IMR-90 (cell line): ENCODE measurements around the gene MICALL2. TPM values are rescaled to one million over a fixed set of nuclear protein-coding genes. Genes with fewer than 3 reads are reported as not detected.

ENCODE experiments used
- ATAC-seq: fragments of 200-7000 bp; cut with Tn5 transposase; 2 replicates; pipeline ENCODE4 v1.9.1; 2020; ENCODE audit warnings: low read depth, mild to moderate bottlenecking, moderate library complexity
- BruUV-seq: library from RNA; stranded (reverse); fragments of 400-500 nt; replicated peaks from 2 replicates; lab custom pipeline; 2021; lab: Mats Ljungman, UMichigan
- CTCF ChIA-PET: fragments of 300-600 bp; formaldehyde crosslinking; extraction: SDS; loops from one replicate; lab custom pipeline; 2021; ENCODE audit warnings: antibody characterized with exemption; lab: Yijun Ruan, JAX
- POLR2A ChIA-PET: fragments of 300-600 bp; sonication (Branson Sonifier 250); formaldehyde crosslinking; loops from one replicate; lab custom pipeline; 2022; ENCODE audit warnings: antibody characterized with exemption; ENCODE audit not compliant: unreplicated experiment; lab: Charles Lee
- DNase-seq: peaks from one replicate; pipeline ENCODE4 v3.0.0; 2013
- H2AFZ ChIP-seq: replicated peaks from 2 replicates; pipeline ENCODE3; 2013; ENCODE audit warnings: low read length, mild to moderate bottlenecking; ENCODE audit not compliant: poor library complexity
- H2AK5ac ChIP-seq: 2 replicates; pipeline ENCODE4 v1.6.1; 2013; ENCODE audit warnings: low read depth, low read length, inconsistent platforms
- H2AK9ac ChIP-seq: replicated peaks from 2 replicates; pipeline ENCODE3; 2013; ENCODE audit warnings: mild to moderate bottlenecking, low read depth, low read length, moderate library complexity; ENCODE audit not compliant: poor library complexity
- H2BK120ac ChIP-seq: 2 replicates; pipeline ENCODE4 v1.6.1; 2013; ENCODE audit warnings: low read depth, low read length, inconsistent platforms
- H2BK15ac ChIP-seq: 3 replicates; pipeline ENCODE4 v1.6.1; 2013; ENCODE audit warnings: low read depth, low read length, inconsistent platforms
- H2BK20ac ChIP-seq: 2 replicates; pipeline ENCODE4 v1.6.1; 2013; ENCODE audit warnings: low read depth, mild to moderate bottlenecking, inconsistent platforms, low read length, moderate library complexity
- H2BK5ac ChIP-seq: 2 replicates; pipeline ENCODE4 v1.6.1; 2013; ENCODE audit warnings: mild to moderate bottlenecking, low read depth, low read length, inconsistent platforms; ENCODE audit not compliant: poor library complexity, severe bottlenecking
- H3K14ac ChIP-seq: replicated peaks from 2 replicates; pipeline ENCODE4 v1.6.1; 2013; ENCODE audit warnings: low read depth, low read length, inconsistent platforms
- H3K18ac ChIP-seq: 2 replicates; pipeline ENCODE4 v1.6.1; 2013; ENCODE audit warnings: low read depth, low read length, control low read depth
- H3K23ac ChIP-seq: 2 replicates; pipeline ENCODE4 v1.6.1; 2013; ENCODE audit warnings: low read depth, low read length, inconsistent platforms
- H3K27ac ChIP-seq: 2 replicates; pipeline ENCODE4 v1.5.1; 2013; ENCODE audit warnings: mild to moderate bottlenecking, control low read depth, low read length; ENCODE audit not compliant: insufficient read depth
- H3K27me3 ChIP-seq: 2 replicates; pipeline ENCODE4 v1.6.1; 2013; ENCODE audit warnings: low read length; ENCODE audit not compliant: control insufficient read depth, insufficient read depth
- H3K36me3 ChIP-seq: 2 replicates; pipeline ENCODE4 v1.6.1; 2013; ENCODE audit warnings: low read length, mixed read lengths; ENCODE audit not compliant: control insufficient read depth, insufficient read depth
- H3K4ac ChIP-seq: 2 replicates; pipeline ENCODE4 v1.6.1; 2013; ENCODE audit warnings: low read depth, low read length, inconsistent platforms
- H3K4me1 ChIP-seq: 2 replicates; pipeline ENCODE4 v1.6.1; 2013; ENCODE audit warnings: low read length, mixed read lengths; ENCODE audit not compliant: control insufficient read depth, insufficient read depth
- H3K4me2 ChIP-seq: 2 replicates; pipeline ENCODE4 v1.6.1; 2013; ENCODE audit warnings: low read depth, mild to moderate bottlenecking, control low read depth, low read length, moderate library complexity
- H3K4me3 ChIP-seq: 2 replicates; pipeline ENCODE4 v1.5.1; 2013; ENCODE audit warnings: low read depth, mild to moderate bottlenecking, control low read depth, low read length, moderate library complexity; ENCODE audit not compliant: insufficient read depth
- H3K56ac ChIP-seq: 2 replicates; pipeline ENCODE4 v1.6.1; 2013; ENCODE audit warnings: low read length, inconsistent platforms; ENCODE audit not compliant: insufficient read depth; ENCODE audit errors: extremely low read depth
- H3K79me1 ChIP-seq, 2 experiments: 2 replicates each; pipeline ENCODE4 v1.6.1; 2013; ENCODE audit warnings: low read length in 2 of 2, inconsistent platforms in 1 of 2, low read depth in 1 of 2
- H3K9ac ChIP-seq: 2 replicates; pipeline ENCODE4 v1.6.1; 2013; ENCODE audit warnings: low read depth, low read length, control low read depth
- H3K9me1 ChIP-seq: 2 replicates; pipeline ENCODE4 v1.6.1; 2013; ENCODE audit warnings: low read length, inconsistent platforms; ENCODE audit not compliant: insufficient read depth
- H3K9me3 ChIP-seq: 2 replicates; pipeline ENCODE4 v1.6.1; 2013; ENCODE audit warnings: low read length; ENCODE audit not compliant: control insufficient read depth, insufficient read depth
- H4K20me1 ChIP-seq: 2 replicates; pipeline ENCODE4 v1.6.1; 2013; ENCODE audit warnings: low read length, inconsistent platforms; ENCODE audit not compliant: insufficient read depth
- H4K5ac ChIP-seq: 2 replicates; pipeline ENCODE4 v1.6.1; 2013; ENCODE audit warnings: mild to moderate bottlenecking, low read depth, low read length, control low read depth
- H4K8ac ChIP-seq, 2 experiments: 2 replicates each; pipeline ENCODE4 v1.6.1; 2013; ENCODE audit warnings: low read depth in 2 of 2, low read length in 2 of 2, control low read depth in 1 of 2, inconsistent platforms in 1 of 2
- H4K91ac ChIP-seq: 2 replicates; pipeline ENCODE4 v1.6.1; 2013; ENCODE audit warnings: low read depth, low read length, inconsistent platforms; ENCODE audit not compliant: insufficient read depth
- BHLHE40 ChIP-seq: fragments of 150-350 bp; IDR thresholded peaks from 2 replicates; pipeline ENCODE4 v1.6.1; 2016; ENCODE audit warnings: mild to moderate bottlenecking, low read depth, low read length
- CEBPB ChIP-seq: IDR thresholded peaks from 2 replicates; pipeline ENCODE4 v1.6.1; 2012; ENCODE audit warnings: low read depth, low read length, improper control_type of control experiment
- CHD1 ChIP-seq: IDR thresholded peaks from 2 replicates; pipeline ENCODE4 v1.6.1; 2012; ENCODE audit warnings: low read depth, low read length, improper control_type of control experiment
- FOS ChIP-seq: fragments of 150-350 bp; IDR thresholded peaks from 2 replicates; pipeline ENCODE4 v1.6.1; 2016; ENCODE audit warnings: low read depth, low read length
- MAFK ChIP-seq: IDR thresholded peaks from 2 replicates; pipeline ENCODE4 v1.6.1; 2012; ENCODE audit warnings: low read depth, low read length, improper control_type of control experiment
- MAZ ChIP-seq: IDR thresholded peaks from 2 replicates; pipeline ENCODE4 v1.6.1; 2012; ENCODE audit warnings: low read depth, mild to moderate bottlenecking, low read length, improper control_type of control experiment, moderate library complexity, borderline replicate concordance
- MXI1 ChIP-seq: IDR thresholded peaks from 2 replicates; pipeline ENCODE4 v1.6.1; 2012; ENCODE audit warnings: low read depth, mild to moderate bottlenecking, low read length, moderate library complexity, borderline replicate concordance
- NFE2L2 ChIP-seq: fragments of 150-350 bp; IDR thresholded peaks from 2 replicates; pipeline ENCODE4 v1.6.1; 2016; ENCODE audit warnings: low read depth, mild to moderate bottlenecking, low read length
- POLR2A ChIP-seq: IDR thresholded peaks from 2 replicates; pipeline ENCODE4 v1.6.1; 2012; ENCODE audit warnings: mild to moderate bottlenecking, low read depth, low read length
- RAD21 ChIP-seq: IDR thresholded peaks from 2 replicates; pipeline ENCODE4 v1.6.1; 2012; ENCODE audit warnings: low read length, improper control_type of control experiment
- RCOR1 ChIP-seq: IDR thresholded peaks from 2 replicates; pipeline ENCODE4 v1.6.1; 2012; ENCODE audit warnings: mild to moderate bottlenecking, low read length, improper control_type of control experiment; ENCODE audit not compliant: insufficient replicate concordance
- RFX5 ChIP-seq: IDR thresholded peaks from 2 replicates; pipeline ENCODE4 v1.8.0; 2012; ENCODE audit warnings: low read depth, mild to moderate bottlenecking, low read length, moderate library complexity
- SMC3 ChIP-seq: fragments of 150-350 bp; IDR thresholded peaks from 2 replicates; pipeline ENCODE4 v1.6.1; 2016; ENCODE audit warnings: low read depth, mild to moderate bottlenecking, antibody characterized with exemption, low read length, moderate library complexity
- WGBS, 2 experiments: methylation state at CpG; one replicate each; pipeline versions ENCODE4 v1.1.5 to v1.1.7; 2013; ENCODE audit warnings: missing lambda C conversion rate in 2 of 2; ENCODE audit not compliant: insufficient read length in 1 of 2; ENCODE audit errors: extremely low coverage in 2 of 2; 5-methylcytosine and 5-hydroxymethylcytosine counted together
- dilution Hi-C: fragments of 300-500 bp; cut with HindIII; formaldehyde crosslinking; loops from one replicate; pipeline ENCODE4 v1.14.3; 2018; ENCODE audit warnings: low sequenced_read_pairs; ENCODE audit not compliant: unreplicated experiment
- in situ Hi-C: fragments of 300-500 bp; cut with MboI; formaldehyde crosslinking; loops from 3 replicates; pipeline ENCODE4 v1.14.3; 2019; ENCODE audit warnings: low sequenced_read_pairs, inconsistent platforms, mixed read lengths
- intact Hi-C: fragments of 100-400 bp; cut with micrococcal nuclease; formaldehyde crosslinking; loops from 2 replicates; pipeline ENCODE4 v1.10.0; 2022
- polyA plus RNA-seq, 3 experiments: library from polyadenylated mRNA; depleted of rRNA; stranded (reverse); fragments of >200 nt; gene quantifications; 2 replicates each; pipeline ENCODE4 v1.2.3, GENCODE V29; 2012; ENCODE audit warnings: low replicate concordance in 1 of 3
- total RNA-seq: library from RNA; depleted of rRNA; stranded (reverse); fragments of >200 nt; gene quantifications from 2 replicates; pipeline ENCODE4 v1.2.3, GENCODE V29; 2012
- TF ChIP-seq, protein P1 (sequence below): fragments of 150-350 bp; IDR thresholded peaks from 2 replicates; pipeline ENCODE4 v1.6.1; 2017; ENCODE audit warnings: mild to moderate bottlenecking, antibody characterized with exemption, low read length, low read depth
- TF ChIP-seq, protein P2 (sequence below): fragments of 150-350 bp; IDR thresholded peaks from 2 replicates; pipeline ENCODE4 v1.6.1; 2016; ENCODE audit warnings: low read depth, mild to moderate bottlenecking, low read length, moderate library complexity, borderline replicate concordance
- TF ChIP-seq, protein P3 (sequence below): conservative IDR thresholded peaks from 2 replicates; pipeline ENCODE4 v1.5.1; 2012; ENCODE audit warnings: mild to moderate bottlenecking, low read depth, low read length, improper control_type of control experiment

Gene MICALL2
- total and polyA plus RNA-seq, 2 of the 4 experiments (the other 2 are of a cell fraction) = 6.6 to 34.1 TPM

DNA sequence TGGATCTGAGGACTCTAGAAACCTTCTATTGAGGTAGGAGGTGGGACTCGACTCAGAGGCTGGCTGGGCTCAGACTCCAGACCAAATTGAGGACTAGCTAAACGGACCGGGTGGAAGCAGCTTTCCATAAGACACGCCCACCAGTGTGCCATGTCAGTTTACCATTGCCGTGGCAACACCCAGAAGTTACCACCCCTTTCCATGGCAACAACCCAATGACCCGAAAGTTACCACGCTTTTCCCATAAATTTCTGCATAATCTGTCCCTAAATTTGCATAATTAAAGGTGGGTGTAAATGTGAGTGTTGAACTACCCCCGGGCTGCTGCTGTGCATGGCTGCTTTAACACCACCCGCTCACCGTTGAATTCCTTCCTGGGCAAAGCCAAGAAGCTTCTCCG is 58.9 kb downstream of the MICALL2 start:
- Histone ChIP-seq H2BK120ac (no peak overlapping the region), H4K8ac (no peak overlapping the region), H3K27me3 (peaks cover 59% of the 10 kb centered on the region), H4K20me1 (no peaks in the 10 kb centered on the region), H2AFZ (no peak overlapping the region), H2BK5ac (no peak overlapping the region), H3K4me2 (no peak overlapping the region), H2AK9ac (no peak overlapping the region), H4K5ac (no peak overlapping the region), H3K18ac (no peak overlapping the region), H3K4me3 (no peak overlapping the region), H3K36me3 (no peaks in the 10 kb centered on the region), H3K79me1 (no peaks in the 10 kb centered on the region), H3K14ac (no peak overlapping the region), H3K27ac (no peak overlapping the region), H3K23ac (no peak overlapping the region), H3K56ac (no peak overlapping the region), H2BK20ac (no peak overlapping the region), H3K4ac (no peak overlapping the region), H3K4me1 (no peaks in the 10 kb centered on the region), H3K9me1 (no peaks in the 10 kb centered on the region), H3K9me3 (peaks cover 15% of the 10 kb centered on the region), H2AK5ac (no peak overlapping the region), H4K91ac (no peak overlapping the region), H3K9ac (no peak overlapping the region), H2BK15ac (no peak overlapping the region)
- DNase-seq = no peak
- intact Hi-C loops = no loop called here
- in situ Hi-C loops = no loop called here
- CTCF ChIA-PET = interaction anchor here (0.6 kb wide), 1 partner anchor 19 kb away, joined by 3 read pairs; no protein-coding TSS in a partner anchor
- BruUV-seq = no TSS peak
- 64% methylated on average over 4 of the region's 11 CpGs; no CpG with 5 or more reads in 1 of the 2 experiments for WGBS, 2 experiments
- TF ChIP-seq, protein P1, sequence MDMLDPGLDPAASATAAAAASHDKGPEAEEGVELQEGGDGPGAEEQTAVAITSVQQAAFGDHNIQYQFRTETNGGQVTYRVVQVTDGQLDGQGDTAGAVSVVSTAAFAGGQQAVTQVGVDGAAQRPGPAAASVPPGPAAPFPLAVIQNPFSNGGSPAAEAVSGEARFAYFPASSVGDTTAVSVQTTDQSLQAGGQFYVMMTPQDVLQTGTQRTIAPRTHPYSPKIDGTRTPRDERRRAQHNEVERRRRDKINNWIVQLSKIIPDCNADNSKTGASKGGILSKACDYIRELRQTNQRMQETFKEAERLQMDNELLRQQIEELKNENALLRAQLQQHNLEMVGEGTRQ = no peak
- TF ChIP-seq CEBPB = no peak
- no peak for TF ChIP-seq MXI1
- TF ChIP-seq RAD21 = no peak
- no peak for TF ChIP-seq SMC3
- TF ChIP-seq, protein P2, sequence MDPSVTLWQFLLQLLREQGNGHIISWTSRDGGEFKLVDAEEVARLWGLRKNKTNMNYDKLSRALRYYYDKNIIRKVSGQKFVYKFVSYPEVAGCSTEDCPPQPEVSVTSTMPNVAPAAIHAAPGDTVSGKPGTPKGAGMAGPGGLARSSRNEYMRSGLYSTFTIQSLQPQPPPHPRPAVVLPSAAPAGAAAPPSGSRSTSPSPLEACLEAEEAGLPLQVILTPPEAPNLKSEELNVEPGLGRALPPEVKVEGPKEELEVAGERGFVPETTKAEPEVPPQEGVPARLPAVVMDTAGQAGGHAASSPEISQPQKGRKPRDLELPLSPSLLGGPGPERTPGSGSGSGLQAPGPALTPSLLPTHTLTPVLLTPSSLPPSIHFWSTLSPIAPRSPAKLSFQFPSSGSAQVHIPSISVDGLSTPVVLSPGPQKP = no peak
- TF ChIP-seq RCOR1 = no peak
- TF ChIP-seq FOS = no peak
- no peak for TF ChIP-seq CHD1
- TF ChIP-seq NFE2L2 = no peak
- TF ChIP-seq MAFK = no peak
- no peak for TF ChIP-seq MAZ
- TF ChIP-seq, protein P3, sequence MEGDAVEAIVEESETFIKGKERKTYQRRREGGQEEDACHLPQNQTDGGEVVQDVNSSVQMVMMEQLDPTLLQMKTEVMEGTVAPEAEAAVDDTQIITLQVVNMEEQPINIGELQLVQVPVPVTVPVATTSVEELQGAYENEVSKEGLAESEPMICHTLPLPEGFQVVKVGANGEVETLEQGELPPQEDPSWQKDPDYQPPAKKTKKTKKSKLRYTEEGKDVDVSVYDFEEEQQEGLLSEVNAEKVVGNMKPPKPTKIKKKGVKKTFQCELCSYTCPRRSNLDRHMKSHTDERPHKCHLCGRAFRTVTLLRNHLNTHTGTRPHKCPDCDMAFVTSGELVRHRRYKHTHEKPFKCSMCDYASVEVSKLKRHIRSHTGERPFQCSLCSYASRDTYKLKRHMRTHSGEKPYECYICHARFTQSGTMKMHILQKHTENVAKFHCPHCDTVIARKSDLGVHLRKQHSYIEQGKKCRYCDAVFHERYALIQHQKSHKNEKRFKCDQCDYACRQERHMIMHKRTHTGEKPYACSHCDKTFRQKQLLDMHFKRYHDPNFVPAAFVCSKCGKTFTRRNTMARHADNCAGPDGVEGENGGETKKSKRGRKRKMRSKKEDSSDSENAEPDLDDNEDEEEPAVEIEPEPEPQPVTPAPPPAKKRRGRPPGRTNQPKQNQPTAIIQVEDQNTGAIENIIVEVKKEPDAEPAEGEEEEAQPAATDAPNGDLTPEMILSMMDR = no peak
- TF ChIP-seq RFX5 = no peak
- no peak for TF ChIP-seq BHLHE40
- no peak for TF ChIP-seq POLR2A
- dilution Hi-C loops = no loop called here
- POLR2A ChIA-PET = no interaction called here
- ATAC-seq = no peak
